WTC11 (cell line): Measurements from ENCODE around the gene DLGAP4. TPM values are rescaled to one million over a fixed set of nuclear protein-coding genes. Genes with fewer than 3 reads are reported as not detected.
A peak's percentile ranks its signal among the peaks of the same experiment; 100 is the strongest.

Experiments used
- ATAC-seq: fragments of 200-7000 bp; cut with Tn5 transposase; 2 replicates; pipeline ENCODE4 v1.10.0; 2021; ENCODE audit warnings: mild to moderate bottlenecking, moderate library complexity
- CTCF ChIA-PET: fragments of 300-600 bp; sonication (Branson Sonifier 250); formaldehyde crosslinking; loops from one replicate; lab custom pipeline; 2021; ENCODE audit warnings: antibody characterized with exemption; lab: Charles Lee
- POLR2A ChIA-PET: fragments of 350-600 bp; sonication (Branson Sonifier 250); formaldehyde crosslinking; loops from one replicate; lab custom pipeline; 2021; ENCODE audit warnings: antibody characterized with exemption; lab: Charles Lee
- DNase-seq: peaks from one replicate; pipeline ENCODE4 v3.0.0; 2021; ENCODE audit warnings: low spot score
- H3K27ac Mint-ChIP-seq: 2 replicates; pipeline ENCODE4 v1.8.0; 2021; ENCODE audit warnings: mixed read lengths
- H3K27me3 Mint-ChIP-seq: 2 replicates; pipeline ENCODE4 v1.8.0; 2021; ENCODE audit warnings: low read depth, mild to moderate bottlenecking, moderate library complexity, mixed read lengths
- H3K36me3 Mint-ChIP-seq: 2 replicates; pipeline ENCODE4 v1.8.0; 2021; ENCODE audit warnings: mixed read lengths
- H3K4me1 Mint-ChIP-seq: 2 replicates; pipeline ENCODE4 v1.8.0; 2022; ENCODE audit warnings: mixed read lengths
- H3K4me3 Mint-ChIP-seq: 2 replicates; pipeline ENCODE4 v1.8.0; 2021; ENCODE audit warnings: mild to moderate bottlenecking, moderate library complexity, mixed read lengths
- H3K9me3 Mint-ChIP-seq: 2 replicates; pipeline ENCODE4 v1.8.0; 2021; ENCODE audit warnings: mixed read lengths
- CDX4 ChIP-seq: fragments of 250-450 bp; sonication (Bioruptor Pico); IDR thresholded peaks from 2 replicates; pipeline ENCODE4 v1.9.0; 2021; ENCODE audit warnings: moderate library complexity, mild to moderate bottlenecking, inconsistent platforms, borderline replicate concordance
- ELF4 ChIP-seq: sonication (generic); formaldehyde crosslinking; IDR thresholded peaks from 2 replicates; pipeline ENCODE4 v1.8.1; 2022; ENCODE audit warnings: low read depth, mild to moderate bottlenecking, moderate library complexity, missing genetic modification reagents
- FOXP4 ChIP-seq: sonication (generic); formaldehyde crosslinking; IDR thresholded peaks from 2 replicates; pipeline ENCODE4 v1.8.0; 2022; ENCODE audit warnings: mild to moderate bottlenecking, missing genetic modification reagents
- GTF2I ChIP-seq: fragments of 250-450 bp; sonication (Bioruptor Pico); conservative IDR thresholded peaks from 2 replicates; pipeline ENCODE4 v1.4.0; 2021; ENCODE audit warnings: mild to moderate bottlenecking
- KAT7 ChIP-seq: sonication (generic); formaldehyde crosslinking; IDR thresholded peaks from 2 replicates; pipeline ENCODE4 v1.8.1; 2023; ENCODE audit warnings: missing genetic modification reagents, mild to moderate bottlenecking, borderline replicate concordance
- PREB ChIP-seq: sonication (generic); formaldehyde crosslinking; IDR thresholded peaks from 2 replicates; pipeline ENCODE4 v1.8.1; 2022; ENCODE audit warnings: mild to moderate bottlenecking, missing genetic modification reagents, moderate library complexity, borderline replicate concordance
- STAT6 ChIP-seq: sonication (generic); formaldehyde crosslinking; conservative IDR thresholded peaks from 2 replicates; pipeline ENCODE4 v1.8.1; 2023; ENCODE audit warnings: mild to moderate bottlenecking, low read depth, missing genetic modification reagents, moderate library complexity
- ZBTB43 ChIP-seq: sonication (generic); formaldehyde crosslinking; IDR thresholded peaks from 2 replicates; pipeline ENCODE4 v1.8.1; 2023; ENCODE audit warnings: mild to moderate bottlenecking, missing genetic modification reagents
- ZNF138 ChIP-seq: sonication (generic); formaldehyde crosslinking; conservative IDR thresholded peaks from 2 replicates; pipeline ENCODE4 v1.8.1; 2022; ENCODE audit warnings: mild to moderate bottlenecking, moderate library complexity, missing genetic modification reagents
- ZNF281 ChIP-seq: sonication (generic); formaldehyde crosslinking; IDR thresholded peaks from 2 replicates; pipeline ENCODE4 v1.8.0; 2023; ENCODE audit warnings: mild to moderate bottlenecking, missing genetic modification reagents
- ZNF423 ChIP-seq: fragments of 250-450 bp; sonication (Bioruptor Pico); IDR thresholded peaks from 2 replicates; pipeline ENCODE4 v2.1.2; 2022; ENCODE audit warnings: mild to moderate bottlenecking, moderate library complexity
- total RNA-seq: library from RNA; stranded (reverse); gene quantifications from 3 replicates; pipeline ENCODE4 v1.2.3, GENCODE V29; 2021
- TF ChIP-seq, protein P1 (sequence below): sonication (generic); formaldehyde crosslinking; IDR thresholded peaks from 2 replicates; pipeline ENCODE4 v1.8.0; 2023; ENCODE audit warnings: missing genetic modification reagents
- TF ChIP-seq, protein P2 (sequence below): fragments of 250-450 bp; sonication (Bioruptor Pico); IDR thresholded peaks from 2 replicates; pipeline ENCODE4 v1.9.0; 2021; ENCODE audit warnings: mild to moderate bottlenecking

Gene DLGAP4
- total RNA-seq, 1 experiment from 2014 or later = 52.6 TPM

- Mint-ChIP-seq H3K27me3 (no peaks in the 10 kb centered on the region), H3K27ac (no peak overlapping the region), H3K4me1 (peaks cover 59% of the 10 kb centered on the region), H3K9me3 (no peaks in the 10 kb centered on the region), H3K36me3 (peaks cover 12% of the 10 kb centered on the region), H3K4me3 (peak overlapping the region; percentile 86)
- CTCF ChIA-PET = interaction anchor here (1.1 to 3.5 kb wide), 6 partner anchors 11 to 67 kb away, joined by 3 to 32 read pairs (median 9); partner anchors contain the start of genes MYL9 and RAB5IF
- DNase-seq (no peak), ATAC-seq (peak; percentile 0; the same call in 1 of the 2 replicates)
- POLR2A ChIA-PET = interaction anchor here (0.9 to 5.8 kb wide), 3 partner anchors 11 to 104 kb away, joined by 3 to 54 read pairs (median 4); partner anchors contain the start of gene RAB5IF
- no peak for TF ChIP-seq CDX4 (CRISPR knock-in tag)
- TF ChIP-seq ZNF423 (CRISPR knock-in tag) = peak; percentile 66
Measured at GRCh38 chr20:36573798-36574365, 267.7 kb downstream of the DLGAP4 start.

GRCh38 chr20:36574366-36575135 is 268.4 kb downstream of the DLGAP4 start:
- ATAC-seq = peak; percentile 1; the same call in 1 of the 2 replicates
- Mint-ChIP-seq H3K27me3 (no peaks in the 10 kb centered on the region), H3K4me1 (peaks cover 52% of the 10 kb centered on the region), H3K9me3 (no peaks in the 10 kb centered on the region), H3K36me3 (peaks cover 14% of the 10 kb centered on the region), H3K27ac (peak overlapping the region; percentile 51), H3K4me3 (peak overlapping the region; percentile 86)
- CTCF ChIA-PET = interaction anchor here (1.1 to 3.5 kb wide), 6 partner anchors 11 to 31 kb away, joined by 3 to 32 read pairs (median 10); partner anchors contain the start of gene RAB5IF
- DNase-seq = peak; percentile 67
- POLR2A ChIA-PET = interaction anchor here (0.7 to 5.8 kb wide), 6 partner anchors 10 to 103 kb away, joined by 3 to 54 read pairs (median 4); partner anchors contain the start of gene RAB5IF
- no peak for TF ChIP-seq STAT6 (CRISPR knock-in tag)
- TF ChIP-seq KAT7 (CRISPR knock-in tag) = 0 out of 2 replicates have a peak, but pooled peaks have one; percentile 51
- TF ChIP-seq, protein P1, sequence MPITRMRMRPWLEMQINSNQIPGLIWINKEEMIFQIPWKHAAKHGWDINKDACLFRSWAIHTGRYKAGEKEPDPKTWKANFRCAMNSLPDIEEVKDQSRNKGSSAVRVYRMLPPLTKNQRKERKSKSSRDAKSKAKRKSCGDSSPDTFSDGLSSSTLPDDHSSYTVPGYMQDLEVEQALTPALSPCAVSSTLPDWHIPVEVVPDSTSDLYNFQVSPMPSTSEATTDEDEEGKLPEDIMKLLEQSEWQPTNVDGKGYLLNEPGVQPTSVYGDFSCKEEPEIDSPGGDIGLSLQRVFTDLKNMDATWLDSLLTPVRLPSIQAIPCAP (CRISPR knock-in tag) = peak; percentile 16; the same call in 1 of the 2 replicates
- no peak for TF ChIP-seq ZNF138 (CRISPR knock-in tag)
- no peak for TF ChIP-seq ELF4 (CRISPR knock-in tag)
- TF ChIP-seq ZBTB43 (CRISPR knock-in tag) = 0 out of 2 replicates have a peak, but pooled peaks have one; percentile 54
- TF ChIP-seq PREB (CRISPR knock-in tag) = no peak
- TF ChIP-seq, protein P2, sequence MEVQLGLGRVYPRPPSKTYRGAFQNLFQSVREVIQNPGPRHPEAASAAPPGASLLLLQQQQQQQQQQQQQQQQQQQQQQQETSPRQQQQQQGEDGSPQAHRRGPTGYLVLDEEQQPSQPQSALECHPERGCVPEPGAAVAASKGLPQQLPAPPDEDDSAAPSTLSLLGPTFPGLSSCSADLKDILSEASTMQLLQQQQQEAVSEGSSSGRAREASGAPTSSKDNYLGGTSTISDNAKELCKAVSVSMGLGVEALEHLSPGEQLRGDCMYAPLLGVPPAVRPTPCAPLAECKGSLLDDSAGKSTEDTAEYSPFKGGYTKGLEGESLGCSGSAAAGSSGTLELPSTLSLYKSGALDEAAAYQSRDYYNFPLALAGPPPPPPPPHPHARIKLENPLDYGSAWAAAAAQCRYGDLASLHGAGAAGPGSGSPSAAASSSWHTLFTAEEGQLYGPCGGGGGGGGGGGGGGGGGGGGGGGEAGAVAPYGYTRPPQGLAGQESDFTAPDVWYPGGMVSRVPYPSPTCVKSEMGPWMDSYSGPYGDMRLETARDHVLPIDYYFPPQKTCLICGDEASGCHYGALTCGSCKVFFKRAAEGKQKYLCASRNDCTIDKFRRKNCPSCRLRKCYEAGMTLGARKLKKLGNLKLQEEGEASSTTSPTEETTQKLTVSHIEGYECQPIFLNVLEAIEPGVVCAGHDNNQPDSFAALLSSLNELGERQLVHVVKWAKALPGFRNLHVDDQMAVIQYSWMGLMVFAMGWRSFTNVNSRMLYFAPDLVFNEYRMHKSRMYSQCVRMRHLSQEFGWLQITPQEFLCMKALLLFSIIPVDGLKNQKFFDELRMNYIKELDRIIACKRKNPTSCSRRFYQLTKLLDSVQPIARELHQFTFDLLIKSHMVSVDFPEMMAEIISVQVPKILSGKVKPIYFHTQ (CRISPR knock-in tag) = no peak
- no peak for TF ChIP-seq GTF2I (CRISPR knock-in tag)
- peak; percentile 57; the same call in 1 of the 2 replicates for TF ChIP-seq FOXP4 (CRISPR knock-in tag)
- 0 out of 2 replicates have a peak, but pooled peaks have one; percentile 32 for TF ChIP-seq ZNF281 (CRISPR knock-in tag)
